HG03469 (cell line): ENCODE measurements around the gene NKTR.

Experiments used
- ATAC-seq: cut with Tn5 transposase; IDR thresholded peaks from one replicate; pipeline ENCODE4 v1.9.1; 2021; ENCODE audit warnings: mild to moderate bottlenecking, moderate library complexity, moderate number of reproducible peaks; ENCODE audit not compliant: unreplicated experiment

NKTR gene

GRCh38 chr3:42647821-42648459, 47.5 kb downstream of the NKTR start:
- no peak for ATAC-seq

- no peak for ATAC-seq
Observed at GRCh38 chr3:42649006-42649405, 48.5 kb downstream of the NKTR start.

- ATAC-seq, result no peak
Observed at GRCh38 chr3:42649783-42650182, 49.3 kb downstream of the NKTR start.

- ATAC-seq, result no peak
Observed at GRCh38 chr3:42651248-42652091, 51.0 kb downstream of the NKTR start.

GRCh38 chr3:42652251-42652610, 51.7 kb downstream of the NKTR start:
- ATAC-seq, result no peak

- ATAC-seq, result peak; percentile 50
Observed at GRCh38 chr3:42652611-42653302, 52.3 kb downstream of the NKTR start.

- no peak for ATAC-seq
Observed at GRCh38 chr3:42653303-42653559, 52.7 kb downstream of the NKTR start.

- ATAC-seq, result no peak
Observed at GRCh38 chr3:42653560-42654330, 53.3 kb downstream of the NKTR start, which contains the start of gene ZBTB47. ZBTB47 (plus strand) TSS chr3:42653697; CDS start chr3:42658356, 4,659 bp downstream.

- ATAC-seq, result no peak
Observed at GRCh38 chr3:42654331-42655201, 54.1 kb downstream of the NKTR start.

- no peak for ATAC-seq
Observed at GRCh38 chr3:42655331-42655888, 54.9 kb downstream of the NKTR start.

- no peak for ATAC-seq
Observed at GRCh38 chr3:42655980-42656679, 55.6 kb downstream of the NKTR start.

- no peak for ATAC-seq
Observed at GRCh38 chr3:42656680-42657610, 56.5 kb downstream of the NKTR start.

- no peak for ATAC-seq
Observed at GRCh38 chr3:42657675-42658074, 57.2 kb downstream of the NKTR start.

- ATAC-seq, result no peak
Observed at GRCh38 chr3:42658091-42658770, 57.7 kb downstream of the NKTR start.

GRCh38 chr3:42658771-42659390, 58.4 kb downstream of the NKTR start:
- no peak for ATAC-seq

- no peak for ATAC-seq
Observed at GRCh38 chr3:42659451-42660130, 59.1 kb downstream of the NKTR start.
